ENCODE measurements around the gene DLK1. TPM values are rescaled to one million over a fixed set of nuclear protein-coding genes. Genes with fewer than 3 reads are reported as not detected.

Gene DLK1
- total RNA-seq, 4 donors from 2014 or later: not detected

- no peak overlapping the region for H3K4me3 ChIP-seq
- peaks cover 12% of the 10 kb centered on the region for H3K4me1 ChIP-seq
- TF ChIP-seq POLR2A (IDR thresholded peaks at IDR 0.05): no peak
- TF ChIP-seq EP300 (IDR thresholded peaks at IDR 0.05): no peak
- TF ChIP-seq CTCF (IDR thresholded peaks at IDR 0.05): no peak
- TF ChIP-seq POLR2AphosphoS5 (IDR thresholded peaks at IDR 0.05): no peak
- H3K9me3 ChIP-seq: no peaks in the 10 kb centered on the region
- WGBS: 97% methylated on average over 8 of the region's 8 CpGs
- H3K36me3 ChIP-seq: no peaks in the 10 kb centered on the region
- peak in 1 of 2 donors; percentile 22 for DNase-seq (ENCODE audit: low spot score in 2 of 2)
- H3K27me3 ChIP-seq: peaks cover 8% of the 10 kb centered on the region
- no peak overlapping the region for H3K27ac ChIP-seq
Observed at GRCh38 chr14:100748944-100749343, 22.3 kb downstream of the DLK1 start.

GRCh38 chr14:100749967-100750597 is 23.4 kb downstream of the DLK1 start:
- WGBS: 94% methylated on average over 10 of the region's 10 CpGs
- Histone ChIP-seq H3K27me3 (peaks cover 8% of the 10 kb centered on the region), H3K27ac (no peak overlapping the region), H3K4me3 (no peak overlapping the region), H3K9me3 (no peaks in the 10 kb centered on the region), H3K4me1 (peaks cover 12% of the 10 kb centered on the region), H3K36me3 (no peaks in the 10 kb centered on the region)
- DNase-seq (ENCODE audit: low spot score in 2 of 2): peak in 1 of 2 donors; percentile 24
- TF ChIP-seq POLR2A (IDR thresholded peaks at IDR 0.05): no peak
- no peak for TF ChIP-seq EP300 (IDR thresholded peaks at IDR 0.05)
- no peak for TF ChIP-seq CTCF (IDR thresholded peaks at IDR 0.05)
- no peak for TF ChIP-seq POLR2AphosphoS5 (IDR thresholded peaks at IDR 0.05)

GRCh38 chr14:100750762-100751699 is 24.3 kb downstream of the DLK1 start:
- Histone ChIP-seq H3K36me3 (no peaks in the 10 kb centered on the region), H3K27me3 (peaks cover 8% of the 10 kb centered on the region), H3K4me1 (peaks cover 12% of the 10 kb centered on the region), H3K4me3 (no peak overlapping the region), H3K27ac (no peak overlapping the region), H3K9me3 (no peaks in the 10 kb centered on the region)
- TF ChIP-seq POLR2AphosphoS5 (IDR thresholded peaks at IDR 0.05): no peak
- no peak for TF ChIP-seq EP300 (IDR thresholded peaks at IDR 0.05)
- 86% methylated on average over 16 of the region's 17 CpGs for WGBS
- peak in 1 of 2 donors; percentile 16 for DNase-seq (ENCODE audit: low spot score in 2 of 2)

- no peak overlapping the region for H3K4me3 ChIP-seq
- H3K9me3 ChIP-seq: no peaks in the 10 kb centered on the region
- DNase-seq (ENCODE audit: low spot score in 2 of 2): no peak
- no peaks in the 10 kb centered on the region for H3K36me3 ChIP-seq
- 83% methylated on average over 1 of the region's 1 CpG for WGBS
- peaks cover 8% of the 10 kb centered on the region for H3K27me3 ChIP-seq
- no peaks in the 10 kb centered on the region for H3K4me1 ChIP-seq
- TF ChIP-seq POLR2A (IDR thresholded peaks at IDR 0.05) (no peak), EP300 (IDR thresholded peaks at IDR 0.05) (no peak), CTCF (IDR thresholded peaks at IDR 0.05) (no peak), POLR2AphosphoS5 (IDR thresholded peaks at IDR 0.05) (no peak)
- no peak overlapping the region for H3K27ac ChIP-seq
Observed at GRCh38 chr14:100754020-100754419, 27.3 kb downstream of the DLK1 start.

- Histone ChIP-seq H3K4me1 (no peaks in the 10 kb centered on the region), H3K27ac (no peak overlapping the region), H3K27me3 (peaks cover 8% of the 10 kb centered on the region), H3K4me3 (no peak overlapping the region), H3K9me3 (no peaks in the 10 kb centered on the region), H3K36me3 (no peaks in the 10 kb centered on the region)
- no peak for TF ChIP-seq POLR2A (IDR thresholded peaks at IDR 0.05)
- WGBS: 74% methylated on average over 1 of the region's 1 CpG
- no peak for DNase-seq (ENCODE audit: low spot score in 2 of 2)
Observed at GRCh38 chr14:100755649-100756048, 29.0 kb downstream of the DLK1 start.

- Histone ChIP-seq H3K36me3 (no peaks in the 10 kb centered on the region), H3K27ac (no peak overlapping the region), H3K27me3 (peaks cover 13% of the 10 kb centered on the region), H3K4me1 (no peaks in the 10 kb centered on the region), H3K9me3 (no peaks in the 10 kb centered on the region), H3K4me3 (no peak overlapping the region)
- DNase-seq (ENCODE audit: low spot score in 2 of 2): no peak
- TF ChIP-seq EP300 (IDR thresholded peaks at IDR 0.05) (no peak), POLR2AphosphoS5 (IDR thresholded peaks at IDR 0.05) (no peak), POLR2A (IDR thresholded peaks at IDR 0.05) (no peak), CTCF (IDR thresholded peaks at IDR 0.05) (no peak)
- WGBS: 88% methylated on average over 3 of the region's 3 CpGs
Observed at GRCh38 chr14:100761481-100761880, 34.8 kb downstream of the DLK1 start.
